Measurements from ENCODE around the gene KDM8. TPM values are rescaled to one million over a fixed set of nuclear protein-coding genes. Genes with fewer than 3 reads are reported as not detected.
A peak's percentile ranks its signal among the peaks of the same experiment; 100 is the strongest.

KDM8 gene
- total and polyA plus RNA-seq, 9 of the 15 experiments (the other 6 are each of a cell fraction or from before 2014, with no cell fraction given) = 0.61 to 9.1 (median 5.4) TPM

GRCh38 chr16:27203507-27204311, at the start of gene KDM8 (continued):
- TF ChIP-seq ZBTB2 (IDR thresholded peaks at IDR 0.05) (peak; percentile 100), NCOR1 (IDR thresholded peaks at IDR 0.05) (no peak), CREB5 (CRISPR knock-in tag; IDR thresholded peaks at IDR 0.05) (no peak), MTA3 (IDR thresholded peaks at IDR 0.05; ENCODE audit: borderline replicate concordance) (peak; percentile 52; the same call in 1 of the 2 replicates), ZFP1 (CRISPR knock-in tag; IDR thresholded peaks at IDR 0.05) (no peak), ETS1 (conservative IDR thresholded peaks at IDR 0.05; ENCODE audit: control insufficient read depth, low read depth, low read length) (no peak), TAL1 (IDR thresholded peaks at IDR 0.05) (no peak), FOXJ3 (CRISPR knock-in tag; IDR thresholded peaks at IDR 0.05) (no peak), MCM7 (IDR thresholded peaks at IDR 0.05) (no peak), TSC22D4 (tag; IDR thresholded peaks at IDR 0.05) (no peak), KLF16 (IDR thresholded peaks at IDR 0.05) (no peak), PHF8 (IDR thresholded peaks at IDR 0.05; ENCODE audit: borderline replicate concordance, low read length) (peak; percentile 92), PCBP1 (IDR thresholded peaks at IDR 0.05; ENCODE audit: low read depth, low read length, poor library complexity, severe bottlenecking) (peak; percentile 35), IRF2 (CRISPR knock-in tag; IDR thresholded peaks at IDR 0.05) (no peak), CUX1 (CRISPR knock-in tag; IDR thresholded peaks at IDR 0.05) (no peak), SREBF1 (IDR thresholded peaks at IDR 0.05; ENCODE audit: borderline replicate concordance, low read depth, low read length) (0 out of 2 replicates have a peak, but pooled peaks have one; percentile 16), BRD4 (IDR thresholded peaks at IDR 0.05) (0 out of 2 replicates have a peak, but pooled peaks have one; percentile 50), ZFX (CRISPR knock-in tag; IDR thresholded peaks at IDR 0.05) (peak; percentile 98), SAFB (IDR thresholded peaks at IDR 0.05; ENCODE audit: borderline replicate concordance, low read depth, low read length) (no peak)

Data from K562 (cell line).